ENCODE data around the gene TRAPPC2.
"Not testable (repeated sequence)": the region's sequence is repeated elsewhere in the genome, so short reads cannot be mapped to it uniquely, and the experiment has no call there.

Gene TRAPPC2

DNA sequence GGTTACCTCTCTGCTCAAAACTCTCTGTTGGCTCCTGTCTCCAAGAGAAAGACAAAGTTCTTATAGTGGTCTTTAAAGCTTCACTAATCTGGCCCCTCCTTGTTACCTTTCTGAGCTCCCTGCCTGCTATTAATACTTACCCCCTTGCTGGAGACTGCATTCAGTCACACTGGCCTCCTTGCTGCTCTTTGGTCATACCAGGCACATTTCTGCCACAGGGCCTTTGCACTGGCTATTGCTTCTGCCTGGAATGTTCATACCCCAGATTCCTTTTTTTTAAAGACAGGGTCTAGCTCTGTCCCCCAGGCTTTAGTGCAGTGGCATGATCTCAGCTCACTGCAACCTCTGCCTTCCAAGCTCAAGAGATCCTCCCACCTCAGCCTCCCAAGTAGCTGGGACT, 61.4 kb downstream of the TRAPPC2 start:
- Histone ChIP-seq H3K27ac (ENCODE audit: low read depth, low read length) (no peak overlapping the region), H3K9ac (ENCODE audit: low read length) (no peak overlapping the region), H3K4me1 (ENCODE audit: control insufficient read depth, insufficient read depth, low read length) (no peaks in the 10 kb centered on the region), H3K36me3 (ENCODE audit: control insufficient read depth, insufficient read depth, low read length) (no peaks in the 10 kb centered on the region), H3K27me3 (ENCODE audit: control insufficient read depth, insufficient read depth, low read length) (no peaks in the 10 kb centered on the region), H3K4me3 (ENCODE audit: low read length) (no peak overlapping the region)

DNA sequence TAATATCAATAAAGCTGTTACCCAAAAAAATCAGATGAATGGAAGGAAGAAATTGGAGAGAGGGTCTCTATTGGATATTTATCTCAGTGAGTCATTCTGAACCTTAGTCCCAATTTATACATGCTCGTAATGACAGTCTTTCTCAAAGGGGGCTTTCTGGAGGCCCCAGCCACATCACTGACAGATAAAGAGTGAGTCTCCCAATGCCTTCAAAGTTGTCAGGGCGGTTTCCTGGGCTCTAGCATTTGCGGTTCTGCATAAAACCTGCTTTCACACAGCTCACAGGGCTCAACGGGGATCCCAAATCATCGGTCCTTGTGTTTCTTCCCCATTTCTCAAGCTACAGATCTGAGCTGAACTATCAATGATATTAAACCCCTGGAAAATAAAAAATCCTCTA, 64.2 kb downstream of the TRAPPC2 start:
- Histone ChIP-seq H3K4me3 (ENCODE audit: low read length) (no peak overlapping the region), H3K27me3 (ENCODE audit: control insufficient read depth, insufficient read depth, low read length) (no peaks in the 10 kb centered on the region), H3K4me1 (ENCODE audit: control insufficient read depth, insufficient read depth, low read length) (no peaks in the 10 kb centered on the region), H3K27ac (ENCODE audit: low read depth, low read length) (no peak overlapping the region), H3K9ac (ENCODE audit: low read length) (no peak overlapping the region), H3K36me3 (ENCODE audit: control insufficient read depth, insufficient read depth, low read length) (no peaks in the 10 kb centered on the region)

DNA sequence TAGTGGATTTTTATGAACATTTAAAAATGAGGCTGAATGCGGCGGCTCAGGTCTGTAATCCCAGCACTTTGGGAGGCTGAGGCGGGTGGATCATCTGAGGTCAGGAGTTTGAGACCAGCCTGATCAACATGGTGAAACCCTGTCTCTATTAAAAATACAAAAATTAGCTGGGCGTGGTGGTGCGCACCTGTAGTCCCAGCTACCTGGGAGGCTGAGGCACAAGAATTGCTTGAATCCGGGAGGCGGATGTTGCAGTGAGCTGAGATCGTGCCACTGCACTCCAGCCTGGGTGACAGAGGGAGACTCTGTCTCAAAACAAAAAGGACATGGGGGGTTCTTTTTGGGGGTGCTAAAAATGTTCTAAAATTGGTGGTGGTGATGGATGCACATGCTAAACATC, 64.7 kb downstream of the TRAPPC2 start:
- H3K9ac ChIP-seq (ENCODE audit: low read length); H3K36me3 ChIP-seq (ENCODE audit: control insufficient read depth, insufficient read depth, low read length); H3K4me3 ChIP-seq (ENCODE audit: low read length); H3K27ac ChIP-seq (ENCODE audit: low read depth, low read length); H3K4me1 ChIP-seq (ENCODE audit: control insufficient read depth, insufficient read depth, low read length); H3K27me3 ChIP-seq (ENCODE audit: control insufficient read depth, insufficient read depth, low read length): not testable (repeated sequence)

DNA sequence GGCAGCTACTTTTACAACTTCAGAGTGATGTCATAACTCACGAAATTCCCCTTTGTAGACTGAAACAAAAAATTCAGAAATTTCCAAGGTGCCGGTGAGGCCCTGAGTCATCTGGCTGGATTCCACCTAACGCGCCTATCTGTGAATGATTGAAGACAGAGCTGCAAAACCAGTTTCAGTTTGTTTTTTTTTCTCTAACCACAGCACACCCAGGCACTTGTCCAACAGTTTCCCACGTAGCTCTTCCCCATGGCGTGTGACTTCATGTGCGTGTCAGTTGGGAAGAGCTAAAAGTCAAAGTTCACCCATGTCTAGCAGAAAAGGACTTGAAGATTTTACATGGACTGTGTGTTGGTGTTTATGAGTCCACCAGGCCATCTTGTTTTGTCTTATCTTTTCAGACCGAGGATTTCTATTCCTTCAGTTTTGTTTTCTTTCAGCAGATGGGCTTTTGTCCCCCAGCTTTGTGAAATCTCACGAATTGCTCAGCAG, 65.1 kb downstream of the TRAPPC2 start:
- Histone ChIP-seq H3K4me3 (ENCODE audit: low read length) (no peak overlapping the region), H3K27ac (ENCODE audit: low read depth, low read length) (no peak overlapping the region), H3K4me1 (ENCODE audit: control insufficient read depth, insufficient read depth, low read length) (no peaks in the 10 kb centered on the region), H3K27me3 (ENCODE audit: control insufficient read depth, insufficient read depth, low read length) (no peaks in the 10 kb centered on the region), H3K9ac (ENCODE audit: low read length) (no peak overlapping the region), H3K36me3 (ENCODE audit: control insufficient read depth, insufficient read depth, low read length) (no peaks in the 10 kb centered on the region)

DNA sequence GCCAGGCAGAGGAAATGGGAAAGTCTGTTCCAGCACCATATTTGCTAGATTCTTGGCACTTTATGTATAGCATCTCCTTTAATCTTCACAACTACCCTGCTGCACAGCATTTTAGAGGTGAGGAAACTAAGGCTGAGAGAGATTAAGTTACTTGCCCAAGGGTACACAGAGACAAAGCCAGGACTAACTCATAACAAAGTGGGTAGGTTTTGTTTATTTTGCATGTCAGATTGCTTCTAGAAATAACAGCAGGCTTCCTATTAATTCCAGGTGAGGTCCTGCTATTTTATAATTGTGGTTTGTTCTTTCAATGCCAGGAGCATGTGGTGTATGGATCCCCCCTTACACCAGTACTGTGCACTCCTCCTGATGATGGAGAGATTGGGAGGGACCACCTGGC, 66.5 kb downstream of the TRAPPC2 start:
- Histone ChIP-seq H3K36me3 (ENCODE audit: control insufficient read depth, insufficient read depth, low read length) (no peaks in the 10 kb centered on the region), H3K27ac (ENCODE audit: low read depth, low read length) (no peak overlapping the region), H3K9ac (ENCODE audit: low read length) (no peak overlapping the region), H3K4me3 (ENCODE audit: low read length) (no peak overlapping the region), H3K4me1 (ENCODE audit: control insufficient read depth, insufficient read depth, low read length) (peaks cover 3% of the 10 kb centered on the region), H3K27me3 (ENCODE audit: control insufficient read depth, insufficient read depth, low read length) (no peaks in the 10 kb centered on the region)

DNA sequence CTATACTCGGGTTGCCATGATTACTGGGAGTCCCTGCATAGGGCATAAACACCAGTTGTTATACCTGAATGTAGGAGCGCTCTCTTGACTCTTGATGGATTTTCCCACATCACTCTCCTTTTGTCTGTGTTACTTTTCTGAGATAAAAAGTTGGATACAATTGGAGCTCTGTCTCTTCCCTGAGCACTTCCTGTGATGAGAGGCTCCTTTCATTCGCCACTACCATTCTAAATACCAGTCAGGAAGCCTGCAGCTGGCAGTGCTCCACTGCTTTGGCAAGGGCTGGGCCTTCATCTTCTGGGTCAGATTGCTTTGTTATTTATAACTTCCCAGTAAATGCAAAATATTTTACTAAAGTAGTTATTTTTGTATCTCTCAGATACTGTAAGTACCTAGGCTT, 67.6 kb downstream of the TRAPPC2 start:
- H3K36me3 ChIP-seq (ENCODE audit: control insufficient read depth, insufficient read depth, low read length) = no peaks in the 10 kb centered on the region
- H3K27ac ChIP-seq (ENCODE audit: low read depth, low read length) = no peak overlapping the region
- peaks cover 4% of the 10 kb centered on the region for H3K4me1 ChIP-seq (ENCODE audit: control insufficient read depth, insufficient read depth, low read length)
- no peak overlapping the region for H3K9ac ChIP-seq (ENCODE audit: low read length)
- no peak overlapping the region for H3K4me3 ChIP-seq (ENCODE audit: low read length)
- H3K27me3 ChIP-seq (ENCODE audit: control insufficient read depth, insufficient read depth, low read length) = no peaks in the 10 kb centered on the region

DNA sequence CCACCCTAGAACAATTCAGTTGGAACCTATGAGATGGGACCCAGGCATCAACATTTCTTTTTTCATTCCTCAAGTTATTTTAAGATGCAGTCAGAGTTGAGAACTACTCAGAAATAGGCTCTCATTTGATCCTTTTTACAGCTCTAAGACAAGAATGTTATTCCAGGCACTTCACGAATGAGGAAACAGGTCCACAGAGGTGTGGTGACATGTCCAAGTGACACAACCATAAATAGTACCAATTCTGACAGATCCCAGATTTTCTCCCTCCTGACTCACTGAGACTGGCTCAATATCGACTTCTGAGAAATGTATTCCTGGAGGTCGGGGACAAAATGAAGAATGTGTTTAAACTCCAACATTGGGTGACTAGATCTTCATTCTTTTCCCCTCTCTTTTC, 70.4 kb downstream of the TRAPPC2 start:
- Histone ChIP-seq H3K27ac (ENCODE audit: low read depth, low read length) (no peak overlapping the region), H3K4me1 (ENCODE audit: control insufficient read depth, insufficient read depth, low read length) (peaks cover 4% of the 10 kb centered on the region), H3K36me3 (ENCODE audit: control insufficient read depth, insufficient read depth, low read length) (no peaks in the 10 kb centered on the region), H3K27me3 (ENCODE audit: control insufficient read depth, insufficient read depth, low read length) (no peaks in the 10 kb centered on the region), H3K4me3 (ENCODE audit: low read length) (no peak overlapping the region), H3K9ac (ENCODE audit: low read length) (no peak overlapping the region)

DNA sequence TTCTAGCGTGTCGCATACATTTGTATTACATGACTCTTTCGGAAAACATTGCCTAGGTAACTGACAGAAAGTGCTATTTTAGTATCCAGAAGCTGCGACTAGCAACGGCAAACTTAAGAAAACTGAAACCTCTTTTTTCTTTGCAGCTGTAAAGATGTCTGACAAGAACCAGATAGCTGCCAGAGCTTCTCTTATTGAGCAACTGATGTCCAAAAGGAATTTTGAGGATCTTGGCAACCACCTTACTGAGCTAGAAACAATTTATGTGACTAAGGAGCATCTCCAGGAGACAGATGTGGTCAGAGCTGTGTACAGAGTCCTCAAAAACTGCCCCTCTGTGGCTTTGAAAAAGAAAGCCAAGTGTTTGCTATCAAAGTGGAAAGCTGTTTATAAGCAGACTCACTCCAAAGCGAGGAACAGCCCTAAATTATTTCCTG, 72.0 kb downstream of the TRAPPC2 start:
- H3K9ac ChIP-seq (ENCODE audit: low read length) = no peak overlapping the region
- H3K4me1 ChIP-seq (ENCODE audit: control insufficient read depth, insufficient read depth, low read length) = peaks cover 4% of the 10 kb centered on the region
- no peaks in the 10 kb centered on the region for H3K27me3 ChIP-seq (ENCODE audit: control insufficient read depth, insufficient read depth, low read length)
- peak overlapping the region; percentile 60 for H3K27ac ChIP-seq (ENCODE audit: low read depth, low read length)
- H3K36me3 ChIP-seq (ENCODE audit: control insufficient read depth, insufficient read depth, low read length) = no peaks in the 10 kb centered on the region
- H3K4me3 ChIP-seq (ENCODE audit: low read length) = no peak overlapping the region
